ENCODE results near the gene OR11H7.
"Not testable (repeated sequence)": the region's sequence is repeated elsewhere in the genome, so short reads cannot be mapped to it uniquely, and the experiment has no call there.

OR11H7 gene

GRCh38 chr14:20228681-20229080 lies at the start of gene OR11H7:
Gene OR11H7, plus strand, starts transcription at chr14:20228981.
- no peak for DNase-seq (ENCODE audit: low spot score)

- no peak for DNase-seq (ENCODE audit: low spot score)
Observed at GRCh38 chr14:20179218-20179617, 49.6 kb upstream of the OR11H7 start.

- DNase-seq (ENCODE audit: low spot score): no peak
Observed at GRCh38 chr14:20179880-20180279, 48.9 kb upstream of the OR11H7 start.

- no peak for DNase-seq (ENCODE audit: low spot score)
Observed at GRCh38 chr14:20180486-20180885, 48.3 kb upstream of the OR11H7 start.

GRCh38 chr14:20184181-20184580 lies 44.6 kb upstream of the OR11H7 start:
- no peak for DNase-seq (ENCODE audit: low spot score)

- DNase-seq (ENCODE audit: low spot score): no peak
Observed at GRCh38 chr14:20190596-20190995, 38.2 kb upstream of the OR11H7 start, which contains the start of gene OR11G2. Gene OR11G2, plus strand, starts transcription at chr14:20190896. Its CDS starts 6,542 bp downstream, at chr14:20197438.

GRCh38 chr14:20191396-20191795 lies 37.4 kb upstream of the OR11H7 start:
- no peak for DNase-seq (ENCODE audit: low spot score)

- no peak for DNase-seq (ENCODE audit: low spot score)
Observed at GRCh38 chr14:20194101-20194500, 34.7 kb upstream of the OR11H7 start.

- DNase-seq (ENCODE audit: low spot score): not testable (repeated sequence)
Observed at GRCh38 chr14:20195170-20195569, 33.6 kb upstream of the OR11H7 start.

- DNase-seq (ENCODE audit: low spot score): no peak
Observed at GRCh38 chr14:20195911-20196310, 32.9 kb upstream of the OR11H7 start.

GRCh38 chr14:20197459-20197858 lies 31.3 kb upstream of the OR11H7 start:
- DNase-seq (ENCODE audit: low spot score): no peak

- DNase-seq (ENCODE audit: low spot score): no peak
Observed at GRCh38 chr14:20198991-20199390, 29.8 kb upstream of the OR11H7 start.

GRCh38 chr14:20204721-20205120 lies 24.1 kb upstream of the OR11H7 start:
- no peak for DNase-seq (ENCODE audit: low spot score)

- DNase-seq (ENCODE audit: low spot score): no peak
Observed at GRCh38 chr14:20209595-20209994, 19.2 kb upstream of the OR11H7 start.

GRCh38 chr14:20212406-20212805 lies 16.4 kb upstream of the OR11H7 start:
- not testable (repeated sequence) for DNase-seq (ENCODE audit: low spot score)

GRCh38 chr14:20215196-20215595 lies 13.6 kb upstream of the OR11H7 start:
- no peak for DNase-seq (ENCODE audit: low spot score)

GRCh38 chr14:20219033-20219432 lies 9.7 kb upstream of the OR11H7 start:
- no peak for DNase-seq (ENCODE audit: low spot score)

- no peak for DNase-seq (ENCODE audit: low spot score)
Observed at GRCh38 chr14:20223410-20223809, 5.4 kb upstream of the OR11H7 start, which contains the start of gene OR11H6. Gene OR11H6, plus strand, starts transcription at chr14:20223710. Its CDS starts 0 bp downstream, at chr14:20223710.

- not testable (repeated sequence) for DNase-seq (ENCODE audit: low spot score)
Observed at GRCh38 chr14:20235415-20235814, 6.6 kb downstream of the OR11H7 start.

GRCh38 chr14:20247646-20248246 lies 19.0 kb downstream of the OR11H7 start:
- DNase-seq (ENCODE audit: low spot score): peak; percentile 33

GRCh38 chr14:20262642-20263128 lies 33.9 kb downstream of the OR11H7 start:
- DNase-seq (ENCODE audit: low spot score): no peak

GRCh38 chr14:20264361-20264760 lies 35.6 kb downstream of the OR11H7 start:
- not testable (repeated sequence) for DNase-seq (ENCODE audit: low spot score)

- DNase-seq (ENCODE audit: low spot score): no peak
Observed at GRCh38 chr14:20274062-20274461, 45.3 kb downstream of the OR11H7 start.

- DNase-seq (ENCODE audit: low spot score): no peak
Observed at GRCh38 chr14:20277409-20277808, 48.6 kb downstream of the OR11H7 start.
